Gastroesophageal sphincter (tissue), 4 donors: ENCODE results near the gene KIAA1217. TPM values are rescaled to one million over a fixed set of nuclear protein-coding genes. Genes with fewer than 3 reads are reported as not detected.

Experiments
- ATAC-seq: fragments of 150-250 bp; one replicate; pipeline ENCODE4 v1.9.1; 2016; ENCODE audit warnings: mild to moderate bottlenecking, moderate library complexity
- H3K27ac ChIP-seq, 4 donors: fragments of 200-600 bp; sonication (generic) in 3 of 4; 1 replicate in 3 of 4; 2 replicates in 1 of 4; pipeline ENCODE4 v1.5.1; 2016 to 2019
- H3K27me3 ChIP-seq: fragments of 200-600 bp; sonication (generic); one replicate; pipeline ENCODE4 v1.5.1; 2019
- H3K36me3 ChIP-seq, 2 donors: fragments of 200-600 bp; sonication (generic); one replicate each; pipeline ENCODE4 v1.5.1; 2019; ENCODE audit warnings: control low read depth in 1 of 2
- H3K4me1 ChIP-seq, 3 donors: fragments of 200-600 bp; sonication (generic); 1 replicate in 2 of 3; 2 replicates in 1 of 3; pipeline ENCODE4 v1.5.1; 2016 to 2019; ENCODE audit warnings: control low read depth in 2 of 3
- H3K4me3 ChIP-seq, 2 donors: fragments of 200-600 bp; sonication (generic); one replicate each; pipeline ENCODE4 v1.5.1; 2019; ENCODE audit warnings: mild to moderate bottlenecking in 1 of 2, moderate library complexity in 1 of 2
- H3K9me3 ChIP-seq, 3 donors: fragments of 200-600 bp; sonication (generic); one replicate each; pipeline ENCODE4 v1.5.1; 2017 to 2019; ENCODE audit warnings: control low read depth in 2 of 3
- EP300 ChIP-seq: sonication (generic); formaldehyde crosslinking; IDR thresholded peaks from one replicate; pipeline ENCODE4 v1.6.1; 2017; ENCODE audit warnings: antibody characterized with exemption, mild to moderate bottlenecking
- POLR2A ChIP-seq, 2 donors: fragments of 450-650 bp; IDR thresholded peaks; one replicate each; pipeline ENCODE4 v1.6.1; 2017; ENCODE audit warnings: antibody characterized with exemption in 2 of 2, mild to moderate bottlenecking in 2 of 2, moderate library complexity in 1 of 2
- POLR2AphosphoS5 ChIP-seq: sonication (generic); formaldehyde crosslinking; IDR thresholded peaks from one replicate; pipeline ENCODE4 v1.6.1; 2017; ENCODE audit warnings: antibody characterized with exemption
- WGBS, 2 donors: methylation state at CpG; one replicate each; pipeline ENCODE4 v1.1.5; 2018; ENCODE audit warnings: low coverage in 1 of 2; 5-methylcytosine and 5-hydroxymethylcytosine counted together
- total RNA-seq, 4 donors: library from RNA; depleted of rRNA; stranded (reverse); fragments of >200 nt; gene quantifications; one replicate each; pipeline ENCODE4 v1.1.0, GENCODE V29; 2016
- TF ChIP-seq, protein P1 (sequence below), 4 experiments: fragments of 200-600 bp in 2 of 4; fragments of 450-650 bp in 2 of 4; sonication (generic) in 1 of 4; IDR thresholded peaks; one replicate each; pipeline ENCODE4 v1.5.1; 2017 to 2019; ENCODE audit warnings: antibody characterized with exemption in 4 of 4, mild to moderate bottlenecking in 2 of 4, moderate library complexity in 2 of 4

KIAA1217 gene
- total RNA-seq, 4 donors from 2014 or later, result 9.7 to 15.3 (median 12.7) TPM

DNA sequence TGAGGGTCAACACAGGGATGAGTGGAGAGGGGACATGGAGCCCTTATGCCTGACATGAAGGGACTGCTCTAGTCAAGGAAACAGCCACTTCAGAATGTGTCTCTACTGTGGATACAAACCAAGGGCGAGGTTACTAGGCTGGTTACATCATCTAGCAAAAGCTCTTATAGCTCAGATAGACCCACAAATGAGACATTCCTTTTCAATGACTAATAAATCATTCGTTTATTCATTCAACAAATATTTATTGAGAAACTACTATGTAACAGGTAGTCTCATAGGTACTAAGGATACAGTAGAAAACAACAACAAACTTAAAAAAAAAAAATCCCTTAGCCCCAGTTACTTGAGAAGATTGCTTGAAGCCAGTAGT, 219.5 kb downstream of the KIAA1217 start:
- Histone ChIP-seq H3K4me1 (peaks cover 0 to 6% (median 0%) of the 10 kb centered on the region in 3 donors), H3K9me3 (no peaks in the 10 kb centered on the region), H3K27me3 (no peaks in the 10 kb centered on the region), H3K4me3 (no peak overlapping the region), H3K36me3 (peaks cover 0 to 6% of the 10 kb centered on the region in 2 donors), H3K27ac (no peak overlapping the region)
- no peak for ATAC-seq
- 56 to 75% methylated on average over 1 to 2 of the region's 2 CpGs for WGBS, 2 donors
- TF ChIP-seq POLR2AphosphoS5 (no peak), POLR2A (IDR thresholded peaks at IDR 0.05) (no peak), EP300 (no peak)
- TF ChIP-seq, protein P1, sequence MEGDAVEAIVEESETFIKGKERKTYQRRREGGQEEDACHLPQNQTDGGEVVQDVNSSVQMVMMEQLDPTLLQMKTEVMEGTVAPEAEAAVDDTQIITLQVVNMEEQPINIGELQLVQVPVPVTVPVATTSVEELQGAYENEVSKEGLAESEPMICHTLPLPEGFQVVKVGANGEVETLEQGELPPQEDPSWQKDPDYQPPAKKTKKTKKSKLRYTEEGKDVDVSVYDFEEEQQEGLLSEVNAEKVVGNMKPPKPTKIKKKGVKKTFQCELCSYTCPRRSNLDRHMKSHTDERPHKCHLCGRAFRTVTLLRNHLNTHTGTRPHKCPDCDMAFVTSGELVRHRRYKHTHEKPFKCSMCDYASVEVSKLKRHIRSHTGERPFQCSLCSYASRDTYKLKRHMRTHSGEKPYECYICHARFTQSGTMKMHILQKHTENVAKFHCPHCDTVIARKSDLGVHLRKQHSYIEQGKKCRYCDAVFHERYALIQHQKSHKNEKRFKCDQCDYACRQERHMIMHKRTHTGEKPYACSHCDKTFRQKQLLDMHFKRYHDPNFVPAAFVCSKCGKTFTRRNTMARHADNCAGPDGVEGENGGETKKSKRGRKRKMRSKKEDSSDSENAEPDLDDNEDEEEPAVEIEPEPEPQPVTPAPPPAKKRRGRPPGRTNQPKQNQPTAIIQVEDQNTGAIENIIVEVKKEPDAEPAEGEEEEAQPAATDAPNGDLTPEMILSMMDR (IDR thresholded peaks at IDR 0.05), result no peak

DNA sequence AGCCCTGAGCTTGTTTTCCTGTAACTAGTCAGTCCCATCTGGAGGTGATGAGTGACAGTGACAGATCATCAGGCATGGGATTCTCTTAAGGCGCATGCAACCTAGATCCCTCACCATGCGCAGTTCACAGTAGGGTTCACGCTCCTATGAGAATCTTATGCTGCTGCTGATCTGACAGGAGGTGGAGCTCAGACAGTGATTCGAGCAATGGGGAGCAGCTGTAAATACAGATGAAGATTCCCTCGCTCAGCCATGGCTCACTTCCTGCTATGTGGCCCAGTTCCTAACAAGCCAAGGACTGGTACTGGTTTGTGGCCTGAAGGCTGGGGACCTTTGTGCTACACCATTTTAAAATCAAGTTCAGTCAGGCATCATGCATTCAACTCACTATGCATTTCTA, 221.7 kb downstream of the KIAA1217 start:
- Histone ChIP-seq H3K4me1 (peaks cover 0 to 6% (median 0%) of the 10 kb centered on the region in 3 donors), H3K27ac (no peak overlapping the region)
- TF ChIP-seq, protein P1 (IDR thresholded peaks at IDR 0.05), result no peak
- TF ChIP-seq POLR2A (IDR thresholded peaks at IDR 0.05), result no peak
- TF ChIP-seq EP300, result no peak
- TF ChIP-seq POLR2AphosphoS5, result no peak

DNA sequence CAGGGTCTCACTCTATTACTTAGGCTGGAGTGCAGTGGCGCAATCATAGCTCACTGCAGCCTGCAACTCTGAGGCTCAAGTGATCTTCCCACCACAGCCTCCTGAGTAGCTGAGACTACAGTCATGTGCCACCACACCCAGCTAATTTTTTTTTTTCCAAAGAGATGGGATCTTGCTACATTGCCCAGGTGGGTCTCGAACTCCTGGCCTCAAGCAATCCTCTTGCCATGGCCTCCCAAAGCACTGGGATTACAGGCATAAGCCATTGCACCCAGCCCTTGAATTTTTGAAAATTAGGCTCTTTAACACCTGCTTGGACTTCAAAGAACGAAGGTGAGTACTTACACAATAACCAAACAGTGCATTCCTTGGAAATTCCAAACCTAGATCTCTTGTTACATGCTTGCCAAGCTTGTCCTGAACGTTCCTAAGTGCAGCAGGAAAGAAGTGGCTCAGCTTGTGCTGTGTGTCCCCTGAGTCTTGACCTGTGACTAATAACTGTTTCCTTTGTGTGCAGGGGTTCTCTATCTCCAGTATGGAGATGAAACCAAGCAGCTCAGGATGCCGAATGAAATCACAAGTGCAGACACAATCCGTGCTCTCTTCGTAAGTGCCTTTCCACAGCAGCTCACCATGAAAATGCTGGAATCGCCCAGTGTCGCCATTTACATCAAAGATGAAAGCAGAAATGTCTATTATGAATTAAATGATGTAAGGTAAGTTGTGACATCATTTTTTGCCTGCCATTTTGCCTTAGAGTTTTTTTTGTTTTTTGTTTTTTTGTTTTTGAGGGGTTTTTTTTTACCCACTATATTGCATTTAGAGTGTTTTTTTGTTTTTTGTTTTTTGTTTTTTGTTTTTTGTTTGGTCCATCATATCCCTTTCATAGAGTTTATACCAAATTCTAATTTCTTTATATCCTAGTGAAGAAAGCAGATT, 223.8 kb downstream of the KIAA1217 start:
- Histone ChIP-seq H3K4me1 (peaks cover 0 to 3% (median 0%) of the 10 kb centered on the region in 3 donors), H3K9me3 (no peaks in the 10 kb centered on the region), H3K27ac (no peak overlapping the region), H3K27me3 (no peaks in the 10 kb centered on the region), H3K4me3 (no peak overlapping the region), H3K36me3 (peaks cover 0 to 24% of the 10 kb centered on the region in 2 donors)
- TF ChIP-seq EP300, result no peak
- no peak for TF ChIP-seq POLR2AphosphoS5
- TF ChIP-seq, protein P1 (IDR thresholded peaks at IDR 0.05), result no peak
- no peak for TF ChIP-seq POLR2A (IDR thresholded peaks at IDR 0.05)
- ATAC-seq, result no peak
- 77 to 86% methylated on average over 8 to 9 of the region's 9 CpGs for WGBS, 2 donors

More for the DNA sequence above, 221.7 kb downstream of the KIAA1217 start:
- H3K27me3 ChIP-seq, result no peaks in the 10 kb centered on the region
- H3K36me3 ChIP-seq, result peaks cover 0 to 20% of the 10 kb centered on the region in 2 donors
- no peak for ATAC-seq
- 93 to 100% methylated on average over 1 to 5 of the region's 5 CpGs for WGBS, 2 donors
- no peak overlapping the region for H3K4me3 ChIP-seq
- no peaks in the 10 kb centered on the region for H3K9me3 ChIP-seq

DNA sequence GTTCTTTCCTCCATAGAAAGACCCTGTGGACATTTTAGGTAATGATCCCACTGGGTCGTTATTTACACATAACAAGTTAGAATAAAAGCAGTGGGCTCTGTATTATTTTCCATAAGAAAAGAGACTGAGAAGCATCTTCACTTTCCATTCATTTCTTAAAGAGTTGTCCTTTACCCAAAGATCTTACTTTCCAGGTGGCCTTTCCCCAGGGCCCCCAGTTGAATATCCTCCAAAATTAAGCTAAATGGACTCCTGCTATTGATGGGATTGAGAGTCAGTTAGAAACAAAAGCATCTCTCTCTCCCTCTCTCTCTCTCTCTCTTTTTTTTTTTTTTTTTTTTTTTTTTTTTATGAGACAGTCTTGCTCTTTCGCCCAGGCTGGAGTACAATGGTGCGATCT, 224.8 kb downstream of the KIAA1217 start:
- Histone ChIP-seq H3K27me3 (no peaks in the 10 kb centered on the region), H3K36me3 (peaks cover 0 to 28% of the 10 kb centered on the region in 2 donors), H3K9me3 (no peaks in the 10 kb centered on the region), H3K4me3 (no peak overlapping the region), H3K4me1 (no peaks in the 10 kb centered on the region), H3K27ac (no peak overlapping the region)
- WGBS, 2 donors, result 80 to 100% methylated on average over 1 of the region's 3 CpGs
- TF ChIP-seq, protein P1 (IDR thresholded peaks at IDR 0.05), result no peak
- no peak for TF ChIP-seq POLR2A (IDR thresholded peaks at IDR 0.05)
- no peak for ATAC-seq

DNA sequence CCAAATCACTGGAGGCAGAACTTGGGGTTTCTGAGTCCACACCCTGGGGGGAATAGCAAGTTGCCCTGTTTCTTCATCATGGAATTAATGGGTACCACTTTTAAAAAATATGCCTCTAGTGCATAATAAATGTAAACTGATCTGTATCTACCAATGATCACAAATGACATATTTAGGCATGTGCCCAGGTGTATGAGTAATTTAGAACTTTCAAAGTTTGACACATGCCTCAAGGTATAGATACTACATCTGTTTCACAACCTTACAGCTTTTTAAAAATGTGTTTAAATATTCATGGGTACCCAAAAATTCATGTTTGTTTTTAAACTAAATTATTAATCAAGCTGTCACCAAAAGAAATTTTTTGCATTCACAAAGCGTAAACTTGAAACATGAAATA, 226.0 kb downstream of the KIAA1217 start:
- no peaks in the 10 kb centered on the region for H3K4me1 ChIP-seq
- no peaks in the 10 kb centered on the region for H3K9me3 ChIP-seq
- WGBS, 2 donors, result 84 to 100% methylated on average over 1 of the region's 1 CpG
- H3K4me3 ChIP-seq, result no peak overlapping the region
- peaks cover 0 to 32% of the 10 kb centered on the region in 2 donors for H3K36me3 ChIP-seq
- no peak for ATAC-seq
- H3K27me3 ChIP-seq, result no peaks in the 10 kb centered on the region
- H3K27ac ChIP-seq, result no peak overlapping the region
- TF ChIP-seq, protein P1 (IDR thresholded peaks at IDR 0.05), result no peak
- no peak for TF ChIP-seq POLR2AphosphoS5
- no peak for TF ChIP-seq POLR2A (IDR thresholded peaks at IDR 0.05)
- TF ChIP-seq EP300, result no peak
